ENCODE results near the gene NIFK.

Gene NIFK

DNA sequence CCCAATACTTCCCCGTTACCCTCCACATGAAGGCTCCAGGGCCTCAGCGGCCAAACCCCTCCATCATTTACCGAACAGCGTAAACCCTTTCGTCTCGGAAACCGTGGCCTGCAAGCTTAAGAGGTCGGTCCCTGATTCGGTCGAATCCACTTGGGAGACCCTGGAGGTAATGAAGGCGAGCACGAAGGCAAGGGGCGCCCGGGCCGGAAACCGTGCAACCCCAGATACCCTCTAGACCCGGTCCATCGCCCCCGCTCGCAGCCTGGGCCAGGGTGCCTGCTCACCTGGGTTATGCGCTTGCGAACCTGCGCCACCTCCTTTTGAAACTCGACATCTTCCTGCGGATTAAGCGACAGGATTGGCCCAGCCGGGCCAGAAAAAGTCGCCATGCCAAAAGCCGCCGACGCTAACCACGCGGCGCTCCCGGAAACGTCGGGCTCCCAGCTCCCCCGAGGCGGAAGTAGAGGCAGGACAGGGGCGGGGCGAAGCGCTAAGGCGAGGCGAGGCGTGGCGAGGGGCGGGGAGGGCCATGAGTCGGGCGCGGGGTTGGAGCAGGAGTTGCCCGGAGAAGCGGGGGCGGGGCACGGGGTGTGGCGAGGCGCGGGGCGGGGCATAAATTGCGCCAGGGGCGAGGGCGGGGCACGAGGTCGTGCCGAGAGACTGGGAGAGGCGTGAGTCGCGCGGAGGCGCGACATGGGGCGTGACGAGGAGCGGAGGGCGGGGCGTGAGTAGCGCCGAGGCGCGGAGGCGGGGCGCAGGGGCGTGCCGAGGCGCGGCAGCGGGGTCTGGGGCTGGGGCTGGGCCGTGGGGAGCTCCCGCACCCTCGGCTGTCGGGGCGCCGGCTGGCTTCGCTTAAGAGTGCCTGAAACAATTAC is at the start of gene NIFK:
NIFK (minus strand) TSS at position 414 of the 875 bp plus-strand sequence; CDS start at position 389, 25 bp downstream.
- no peaks in the 10 kb centered on the region for H3K27me3 ChIP-seq (replicated peaks)
- peak within 1 kb of the TSS; percentile 55 for H3K27ac ChIP-seq
- DNase-seq = peak; percentile 97
- H3K4me3 ChIP-seq (ENCODE audit: low read depth, low read length) = peak within 1 kb of the TSS; percentile 98
- in situ Hi-C loops (cut with HindIII; ENCODE audit: low pct_ligation_motif_present, low sequenced_read_pairs) = no loop called here
- TF ChIP-seq, protein P1, sequence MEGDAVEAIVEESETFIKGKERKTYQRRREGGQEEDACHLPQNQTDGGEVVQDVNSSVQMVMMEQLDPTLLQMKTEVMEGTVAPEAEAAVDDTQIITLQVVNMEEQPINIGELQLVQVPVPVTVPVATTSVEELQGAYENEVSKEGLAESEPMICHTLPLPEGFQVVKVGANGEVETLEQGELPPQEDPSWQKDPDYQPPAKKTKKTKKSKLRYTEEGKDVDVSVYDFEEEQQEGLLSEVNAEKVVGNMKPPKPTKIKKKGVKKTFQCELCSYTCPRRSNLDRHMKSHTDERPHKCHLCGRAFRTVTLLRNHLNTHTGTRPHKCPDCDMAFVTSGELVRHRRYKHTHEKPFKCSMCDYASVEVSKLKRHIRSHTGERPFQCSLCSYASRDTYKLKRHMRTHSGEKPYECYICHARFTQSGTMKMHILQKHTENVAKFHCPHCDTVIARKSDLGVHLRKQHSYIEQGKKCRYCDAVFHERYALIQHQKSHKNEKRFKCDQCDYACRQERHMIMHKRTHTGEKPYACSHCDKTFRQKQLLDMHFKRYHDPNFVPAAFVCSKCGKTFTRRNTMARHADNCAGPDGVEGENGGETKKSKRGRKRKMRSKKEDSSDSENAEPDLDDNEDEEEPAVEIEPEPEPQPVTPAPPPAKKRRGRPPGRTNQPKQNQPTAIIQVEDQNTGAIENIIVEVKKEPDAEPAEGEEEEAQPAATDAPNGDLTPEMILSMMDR (IDR thresholded peaks at IDR 0.05; ENCODE audit: low read depth, low read length, missing control alignments) = no peak
- H3K36me3 ChIP-seq (replicated peaks) = peaks cover 28% of the 10 kb centered on the region

DNA sequence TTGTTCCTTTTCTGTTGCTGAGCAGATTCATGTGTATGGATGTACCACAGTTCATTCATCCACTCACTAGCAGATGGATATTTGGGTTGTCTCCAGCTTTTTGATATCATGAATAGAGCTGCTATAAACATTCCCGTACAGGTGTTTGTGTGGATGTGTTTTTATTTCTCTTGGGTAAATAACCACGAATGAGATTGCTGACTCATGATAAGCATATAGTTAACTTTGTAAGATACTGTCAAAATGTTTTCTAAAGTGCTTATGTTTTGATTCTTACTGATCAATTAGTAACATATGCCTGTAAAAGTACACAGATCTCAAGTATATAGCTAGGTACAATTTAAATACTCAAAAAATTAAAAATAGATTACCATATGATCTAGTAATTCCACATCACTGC is 46.5 kb upstream of the NIFK start:
- in situ Hi-C loops (cut with HindIII; ENCODE audit: low pct_ligation_motif_present, low sequenced_read_pairs) = no loop called here
- Histone ChIP-seq H3K4me3 (ENCODE audit: low read depth, low read length) (no peak overlapping the region), H3K27me3 (replicated peaks) (peaks cover 12% of the 10 kb centered on the region), H3K27ac (no peak overlapping the region), H3K36me3 (replicated peaks) (no peaks in the 10 kb centered on the region)
- DNase-seq = no peak
- TF ChIP-seq, protein P1 (IDR thresholded peaks at IDR 0.05; ENCODE audit: low read depth, low read length, missing control alignments) = no peak

DNA sequence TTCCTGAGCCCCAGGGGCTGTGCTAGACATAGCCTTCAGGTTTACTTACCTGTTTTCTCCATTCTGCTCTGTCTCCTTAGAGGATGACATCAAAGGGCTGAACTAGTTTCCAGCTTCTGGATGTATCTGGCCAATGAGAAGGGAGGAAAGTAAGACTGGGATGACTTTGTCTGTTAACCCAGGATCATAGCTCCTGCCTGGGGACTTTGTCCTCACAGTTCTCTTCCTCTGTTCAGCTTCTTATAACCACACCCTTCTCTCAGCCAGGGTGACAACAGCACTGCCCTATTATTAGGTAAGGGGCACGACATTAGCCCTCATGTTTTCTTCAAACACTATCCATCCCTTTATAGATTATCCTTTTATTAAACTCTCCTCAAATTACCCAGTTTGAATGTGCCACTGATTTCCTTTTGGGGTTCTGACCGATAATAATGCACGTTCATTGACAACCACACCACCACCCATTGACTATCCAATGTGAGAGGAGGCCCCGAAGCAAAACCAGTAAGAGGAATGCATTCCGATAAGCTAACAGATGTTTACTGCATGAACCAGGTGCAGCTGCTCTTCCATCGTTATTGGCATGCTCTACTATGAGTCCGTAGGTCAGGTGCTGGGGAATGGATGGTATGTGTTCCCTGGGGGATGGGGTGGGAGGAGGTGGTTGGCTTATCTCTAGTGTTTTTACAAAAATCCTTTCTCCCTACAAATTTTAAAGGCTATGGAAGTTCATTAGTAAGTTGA is 42.2 kb upstream of the NIFK start:
- TF ChIP-seq, protein P1 (IDR thresholded peaks at IDR 0.05; ENCODE audit: low read depth, low read length, missing control alignments) = no peak
- no peak overlapping the region for H3K4me3 ChIP-seq (ENCODE audit: low read depth, low read length)
- DNase-seq = no peak
- no peak overlapping the region for H3K27ac ChIP-seq
- no peaks in the 10 kb centered on the region for H3K36me3 ChIP-seq (replicated peaks)
- in situ Hi-C loops (cut with HindIII; ENCODE audit: low pct_ligation_motif_present, low sequenced_read_pairs) = no loop called here
- H3K27me3 ChIP-seq (replicated peaks) = peaks cover 7% of the 10 kb centered on the region

DNA sequence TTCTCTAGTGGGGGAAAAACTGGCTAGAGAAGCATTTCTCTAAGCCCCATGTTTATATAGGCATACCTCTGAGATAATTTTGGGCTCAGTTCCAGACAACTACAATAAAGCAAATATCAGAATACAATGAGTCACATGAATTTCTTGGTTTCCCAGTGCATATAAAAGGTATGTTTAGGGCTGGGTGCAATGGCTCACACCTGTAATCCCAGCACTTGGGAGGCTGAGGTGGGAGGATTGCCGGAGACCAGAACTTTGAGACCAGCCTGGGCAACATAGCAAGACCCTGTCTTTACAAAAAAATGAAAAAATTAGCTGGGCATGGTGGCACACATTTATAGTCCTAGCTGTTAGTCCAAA is 41.0 kb upstream of the NIFK start:
- DNase-seq = peak; percentile 59
- TF ChIP-seq, protein P1 (IDR thresholded peaks at IDR 0.05; ENCODE audit: low read depth, low read length, missing control alignments) = no peak

DNA sequence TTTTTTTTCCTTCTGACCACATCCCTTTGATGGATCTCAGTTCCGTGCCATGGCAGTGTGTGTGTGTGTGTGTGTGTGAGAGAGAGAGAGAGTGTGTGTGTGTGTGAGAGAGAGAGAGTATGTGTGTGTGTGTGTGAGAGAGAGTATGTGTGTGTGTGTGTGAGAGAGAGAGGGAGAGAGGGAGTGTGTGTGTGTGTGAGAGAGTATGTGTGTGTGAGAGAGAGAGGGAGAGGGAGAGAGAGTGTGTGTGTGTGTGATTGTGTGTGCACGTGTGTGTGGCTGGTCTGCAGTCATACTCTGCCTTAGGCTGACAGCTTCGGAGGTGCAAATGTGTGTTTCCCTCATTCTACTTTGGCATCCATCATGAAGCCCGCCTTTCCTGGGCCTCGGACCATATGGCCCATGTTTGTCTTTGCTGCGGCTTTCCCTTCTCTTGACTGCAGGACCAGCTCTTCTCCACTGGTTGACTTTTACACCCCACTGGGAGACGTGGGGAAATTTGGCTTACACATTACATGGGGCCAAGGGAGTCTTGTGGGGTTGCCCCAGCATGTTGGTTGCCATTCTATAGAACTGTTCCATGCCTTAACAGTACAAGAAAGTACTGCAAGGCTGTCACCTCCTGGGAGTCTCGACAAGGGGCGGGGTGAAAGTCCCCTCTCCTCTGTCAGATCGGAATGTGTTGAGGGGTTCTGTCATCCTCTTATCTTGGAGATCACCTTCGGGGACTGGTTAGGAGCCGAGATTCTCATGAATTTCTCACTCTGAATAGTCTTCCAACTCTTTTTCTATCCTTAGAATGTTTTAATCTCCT is 40.4 kb upstream of the NIFK start:
- no peak for DNase-seq
- in situ Hi-C loops (cut with HindIII; ENCODE audit: low pct_ligation_motif_present, low sequenced_read_pairs) = no loop called here

More for the DNA sequence above, 41.0 kb upstream of the NIFK start:
- H3K36me3 ChIP-seq (replicated peaks) = no peaks in the 10 kb centered on the region
- H3K4me3 ChIP-seq (ENCODE audit: low read depth, low read length) = no peak overlapping the region
- H3K27me3 ChIP-seq (replicated peaks) = peaks cover 4% of the 10 kb centered on the region
- in situ Hi-C loops (cut with HindIII; ENCODE audit: low pct_ligation_motif_present, low sequenced_read_pairs) = no loop called here
- H3K27ac ChIP-seq = no peak overlapping the region

More for the DNA sequence above, 40.4 kb upstream of the NIFK start:
- Histone ChIP-seq H3K27ac (peak overlapping the region; percentile 18), H3K36me3 (replicated peaks) (no peaks in the 10 kb centered on the region), H3K27me3 (replicated peaks) (peaks cover 4% of the 10 kb centered on the region), H3K4me3 (ENCODE audit: low read depth, low read length) (no peak overlapping the region)
- TF ChIP-seq, protein P1 (IDR thresholded peaks at IDR 0.05; ENCODE audit: low read depth, low read length, missing control alignments) = no peak
